SK-N-SH treated with all-trans-retinoic acid at 6 μM for 48 hours (cell line): ENCODE measurements around the gene PCDH9.

Experiments used
- ATAC-seq: fragments of 200-7000 bp; cut with Tn5 transposase; 3 replicates; pipeline ENCODE4 v1.9.1; 2020; ENCODE audit warnings: mild to moderate bottlenecking, moderate library complexity
- ARNTL ChIP-seq: fragments of 450-650 bp; formaldehyde crosslinking; IDR thresholded peaks from 2 replicates; pipeline ENCODE4 v1.5.0; 2020; ENCODE audit warnings: low read depth, mild to moderate bottlenecking, moderate library complexity, borderline replicate concordance
- BACH2 ChIP-seq: fragments of 250-450 bp; sonication (Bioruptor Pico); IDR thresholded peaks from 2 replicates; pipeline ENCODE4 v1.9.0; 2021; ENCODE audit warnings: mild to moderate bottlenecking, borderline replicate concordance
- CREB5 ChIP-seq: fragments of 250-450 bp; sonication (Bioruptor Pico); IDR thresholded peaks from 2 replicates; pipeline ENCODE4 v1.5.1; 2020; ENCODE audit warnings: low read depth, mild to moderate bottlenecking, moderate library complexity
- CSDC2 ChIP-seq: fragments of 250-450 bp; sonication (Bioruptor Pico); IDR thresholded peaks from 2 replicates; pipeline ENCODE4 v1.5.0; 2020; ENCODE audit warnings: mild to moderate bottlenecking, moderate library complexity
- CSRNP3 ChIP-seq: fragments of 250-450 bp; sonication (Bioruptor Pico); IDR thresholded peaks from 2 replicates; pipeline ENCODE4 v1.5.1; 2021; ENCODE audit warnings: mild to moderate bottlenecking, moderate library complexity
- ESRRG ChIP-seq: fragments of 250-450 bp; sonication (Bioruptor Pico); IDR thresholded peaks from 2 replicates; pipeline ENCODE4 v1.6.1; 2021; ENCODE audit warnings: mild to moderate bottlenecking
- GLIS3 ChIP-seq: fragments of 250-450 bp; sonication (Bioruptor Pico); IDR thresholded peaks from 2 replicates; pipeline ENCODE4 v1.5.0; 2020; ENCODE audit warnings: mild to moderate bottlenecking, moderate library complexity
- ISL1 ChIP-seq: fragments of 250-450 bp; sonication (Bioruptor Pico); IDR thresholded peaks from 2 replicates; pipeline ENCODE4 v2.1.2; 2022; ENCODE audit warnings: mild to moderate bottlenecking, moderate library complexity
- OSR1 ChIP-seq: fragments of 250-450 bp; sonication (Bioruptor Pico); IDR thresholded peaks from 2 replicates; pipeline ENCODE4 v1.8.0; 2022; ENCODE audit warnings: moderate library complexity, mild to moderate bottlenecking, inconsistent platforms
- PATZ1 ChIP-seq: fragments of 250-450 bp; sonication (Bioruptor Pico); IDR thresholded peaks from 2 replicates; pipeline ENCODE4 v1.8.0; 2020; ENCODE audit warnings: mild to moderate bottlenecking, moderate library complexity, borderline replicate concordance
- POU6F1 ChIP-seq: fragments of 250-450 bp; sonication (Bioruptor Pico); IDR thresholded peaks from 2 replicates; pipeline ENCODE4 v1.8.0; 2021; ENCODE audit warnings: low read depth, mild to moderate bottlenecking, moderate library complexity, borderline replicate concordance
- PPARA ChIP-seq: fragments of 250-450 bp; sonication (Bioruptor Pico); IDR thresholded peaks from 2 replicates; pipeline ENCODE4 v1.5.0; 2020; ENCODE audit warnings: mild to moderate bottlenecking, borderline replicate concordance
- RARB ChIP-seq: fragments of 250-450 bp; sonication (Bioruptor Pico); IDR thresholded peaks from 2 replicates; pipeline ENCODE4 v1.8.0; 2021; ENCODE audit warnings: mild to moderate bottlenecking, moderate library complexity
- SNAI2 ChIP-seq: fragments of 250-450 bp; sonication (Bioruptor Pico); IDR thresholded peaks from 2 replicates; pipeline ENCODE4 v1.5.0; 2020; ENCODE audit warnings: mild to moderate bottlenecking, moderate library complexity
- TCF4 ChIP-seq: fragments of 250-450 bp; sonication (Bioruptor Pico); IDR thresholded peaks from 2 replicates; pipeline ENCODE4 v1.8.0; 2021; ENCODE audit warnings: mild to moderate bottlenecking, moderate library complexity, borderline replicate concordance
- TOX ChIP-seq: fragments of 250-450 bp; sonication (Bioruptor Pico); IDR thresholded peaks from 2 replicates; pipeline ENCODE4 v1.8.0; 2021; ENCODE audit warnings: mild to moderate bottlenecking, moderate library complexity, borderline replicate concordance
- TSHZ2 ChIP-seq: fragments of 250-450 bp; sonication (Bioruptor Pico); IDR thresholded peaks from 2 replicates; pipeline ENCODE4 v1.5.0; 2020; ENCODE audit warnings: mild to moderate bottlenecking, moderate library complexity
- ZC3H10 ChIP-seq: fragments of 250-450 bp; sonication (Bioruptor Pico); IDR thresholded peaks from 2 replicates; pipeline ENCODE4 v1.5.1; 2021; ENCODE audit warnings: mild to moderate bottlenecking, moderate library complexity
- ZFP3 ChIP-seq: fragments of 250-450 bp; sonication (Bioruptor Pico); IDR thresholded peaks from 2 replicates; pipeline ENCODE4 v1.5.0; 2020; ENCODE audit warnings: mild to moderate bottlenecking, moderate library complexity
- ZNF565 ChIP-seq: fragments of 450-650 bp; formaldehyde crosslinking; conservative IDR thresholded peaks from 2 replicates; pipeline ENCODE4 v1.5.0; 2020; ENCODE audit warnings: low read depth, mild to moderate bottlenecking, moderate library complexity
- ZNF70 ChIP-seq: fragments of 450-650 bp; formaldehyde crosslinking; IDR thresholded peaks from 2 replicates; pipeline ENCODE4 v1.5.0; 2020; ENCODE audit warnings: mild to moderate bottlenecking, moderate library complexity
- ZNF8 ChIP-seq: fragments of 450-650 bp; formaldehyde crosslinking; IDR thresholded peaks from 2 replicates; pipeline ENCODE4 v1.5.0; 2020; ENCODE audit warnings: mild to moderate bottlenecking, moderate library complexity

PCDH9 gene

GRCh38 chr13:67080351-67080750 is 149.8 kb downstream of the PCDH9 start:
- no peak for TF ChIP-seq BACH2 (CRISPR knock-in tag)
- TF ChIP-seq TSHZ2 (CRISPR knock-in tag) = no peak
- no peak for TF ChIP-seq SNAI2 (CRISPR knock-in tag)
- TF ChIP-seq CSDC2 (CRISPR knock-in tag) = no peak
- TF ChIP-seq TOX (CRISPR knock-in tag) = no peak
- no peak for TF ChIP-seq ISL1 (CRISPR knock-in tag)
- no peak for TF ChIP-seq GLIS3
- no peak for TF ChIP-seq ARNTL (CRISPR knock-in tag)
- no peak for TF ChIP-seq ZC3H10 (CRISPR knock-in tag)
- TF ChIP-seq ZNF70 (CRISPR knock-in tag) = no peak
- TF ChIP-seq POU6F1 (CRISPR knock-in tag) = no peak
- TF ChIP-seq PPARA = no peak
- TF ChIP-seq CREB5 = no peak
- no peak for ATAC-seq

GRCh38 chr13:67078062-67078461 is 152.1 kb downstream of the PCDH9 start:
- TF ChIP-seq CSRNP3 (CRISPR knock-in tag) (no peak), ZC3H10 (CRISPR knock-in tag) (no peak), RARB (CRISPR knock-in tag) (no peak), ESRRG (no peak), OSR1 (no peak), TSHZ2 (CRISPR knock-in tag) (no peak), TOX (CRISPR knock-in tag) (no peak), POU6F1 (CRISPR knock-in tag) (no peak), SNAI2 (CRISPR knock-in tag) (no peak), ZNF8 (CRISPR knock-in tag) (no peak), ZNF70 (CRISPR knock-in tag) (no peak), PATZ1 (no peak), ZNF565 (CRISPR knock-in tag) (no peak), CSDC2 (CRISPR knock-in tag) (no peak), ISL1 (CRISPR knock-in tag) (no peak), GLIS3 (no peak), TCF4 (no peak), ZFP3 (CRISPR knock-in tag) (no peak), PPARA (no peak)
- no peak for ATAC-seq
